ENCODE data around the gene POGLUT3. TPM values are rescaled to one million over a fixed set of nuclear protein-coding genes. Genes with fewer than 3 reads are reported as not detected.

The POGLUT3 gene
- polyA plus RNA-seq, 2 of the 4 experiments (the other 2 are of a cell fraction): 15.3 to 22.6 TPM

- DNase-seq (ENCODE audit: low read depth in 1 of 2, low spot score in 1 of 2): no peak
- ChIA-PET POLR2A (no interaction called here), CTCF (interaction anchor here (0.9 kb wide), 1 partner anchor 48 kb away, joined by 3 read pairs; no protein-coding TSS in a partner anchor)
- Histone ChIP-seq H3K9me3 (no peaks in the 10 kb centered on the region), H3K4me1 (no peaks in the 10 kb centered on the region), H3K27ac (no peak overlapping the region), H3K4me3 (no peak overlapping the region), H3K4me2 (no peak overlapping the region)
- no peak for ATAC-seq
- TF ChIP-seq MAX (IDR thresholded peaks at IDR 0.05) (no peak), BHLHE40 (IDR thresholded peaks at IDR 0.05; ENCODE audit: low read depth, low read length) (no peak), E2F6 (IDR thresholded peaks at IDR 0.05; ENCODE audit: borderline replicate concordance, low read depth) (no peak), CBX8 (IDR thresholded peaks at IDR 0.05) (no peak), ZFP36 (IDR thresholded peaks at IDR 0.05; ENCODE audit: borderline replicate concordance, partially characterized antibody) (no peak), EHF (CRISPR knock-in tag; IDR thresholded peaks at IDR 0.05) (no peak), RFX5 (IDR thresholded peaks at IDR 0.05) (no peak), ESRRA (IDR thresholded peaks at IDR 0.05; ENCODE audit: borderline replicate concordance, low read length) (no peak), HDAC2 (IDR thresholded peaks at IDR 0.05) (no peak), RNF2 (IDR thresholded peaks at IDR 0.05; ENCODE audit: borderline replicate concordance, low read depth) (no peak)
- FAIRE-seq: no peak
- 73% methylated on average over 6 of the region's 6 CpGs for WGBS (ENCODE audit: missing lambda C conversion rate)
Measured at GRCh38 chr11:108535384-108535955, 37.3 kb upstream of the POGLUT3 start.

GRCh38 chr11:108534274-108534882 lies 36.2 kb upstream of the POGLUT3 start:
- no peak for ATAC-seq
- ChIA-PET CTCF (interaction anchor here (0.9 kb wide), 1 partner anchor 49 kb away, joined by 3 read pairs; no protein-coding TSS in a partner anchor), POLR2A (no interaction called here)
- H3K4me1 ChIP-seq: no peaks in the 10 kb centered on the region
- 92% methylated on average over 1 of the region's 2 CpGs for WGBS (ENCODE audit: missing lambda C conversion rate)
- no peak for FAIRE-seq
- no peak overlapping the region for H3K27ac ChIP-seq
- no peak overlapping the region for H3K4me2 ChIP-seq
- no peak for DNase-seq (ENCODE audit: low read depth in 1 of 2, low spot score in 1 of 2)
- TF ChIP-seq POLR2A (IDR thresholded peaks at IDR 0.05; ENCODE audit: low read length) (no peak), ATOH8 (CRISPR knock-in tag; IDR thresholded peaks at IDR 0.05; ENCODE audit: low read depth) (no peak), CHD2 (IDR thresholded peaks at IDR 0.05; ENCODE audit: low read length, partially characterized antibody) (no peak), ZNF302 (CRISPR knock-in tag; IDR thresholded peaks at IDR 0.05) (no peak), ZSCAN20 (CRISPR knock-in tag; IDR thresholded peaks at IDR 0.05) (no peak), TFCP2L1 (CRISPR knock-in tag; IDR thresholded peaks at IDR 0.05) (no peak), NFE2L2 (conservative IDR thresholded peaks at IDR 0.05; ENCODE audit: low read length) (no peak), EHMT2 (IDR thresholded peaks at IDR 0.05; ENCODE audit: low read depth) (no peak), RCOR1 (IDR thresholded peaks at IDR 0.05; ENCODE audit: low read depth, low read length) (no peak), RFX5 (IDR thresholded peaks at IDR 0.05) (no peak), CBX8 (IDR thresholded peaks at IDR 0.05) (no peak), HOXA7 (CRISPR knock-in tag; IDR thresholded peaks at IDR 0.05) (no peak), FOSB (CRISPR knock-in tag; IDR thresholded peaks at IDR 0.05) (no peak)
- no peak overlapping the region for H3K4me3 ChIP-seq
- no peaks in the 10 kb centered on the region for H3K9me3 ChIP-seq

- Histone ChIP-seq H3K4me1 (no peaks in the 10 kb centered on the region), H3K4me2 (no peak overlapping the region), H3K27ac (no peak overlapping the region), H3K4me3 (no peak overlapping the region), H3K9me3 (no peaks in the 10 kb centered on the region)
- POLR2A ChIA-PET: no interaction called here
- DNase-seq (ENCODE audit: low read depth in 1 of 2, low spot score in 1 of 2) (no peak), FAIRE-seq (no peak), ATAC-seq (no peak)
- CTCF ChIA-PET: no interaction called here
- 77% methylated on average over 4 of the region's 5 CpGs for WGBS (ENCODE audit: missing lambda C conversion rate)
- TF ChIP-seq FOXS1 (CRISPR knock-in tag; IDR thresholded peaks at IDR 0.05): no peak
- no peak for TF ChIP-seq ESRRA (IDR thresholded peaks at IDR 0.05; ENCODE audit: borderline replicate concordance, low read length)
- no peak for TF ChIP-seq HES2 (IDR thresholded peaks at IDR 0.05)
- TF ChIP-seq EP300 (IDR thresholded peaks at IDR 0.05): no peak
- no peak for TF ChIP-seq ATOH8 (CRISPR knock-in tag; IDR thresholded peaks at IDR 0.05; ENCODE audit: low read depth)
- no peak for TF ChIP-seq HEYL (CRISPR knock-in tag; IDR thresholded peaks at IDR 0.05)
- TF ChIP-seq POLR2A (IDR thresholded peaks at IDR 0.05; ENCODE audit: low read length): no peak
- TF ChIP-seq ZC3H11A (IDR thresholded peaks at IDR 0.05): no peak
- TF ChIP-seq PBX3 (IDR thresholded peaks at IDR 0.05): no peak
- TF ChIP-seq ELK1 (IDR thresholded peaks at IDR 0.05; ENCODE audit: low read depth, low read length): no peak
- no peak for TF ChIP-seq JUN (IDR thresholded peaks at IDR 0.05)
- TF ChIP-seq TFCP2L1 (CRISPR knock-in tag; IDR thresholded peaks at IDR 0.05): no peak
- no peak for TF ChIP-seq EHMT2 (IDR thresholded peaks at IDR 0.05; ENCODE audit: low read depth)
Measured at GRCh38 chr11:108530426-108530825, 32.2 kb upstream of the POGLUT3 start.

All from A549 (cell line).